ENCODE data around the gene NRARP.

Gene NRARP

DNA sequence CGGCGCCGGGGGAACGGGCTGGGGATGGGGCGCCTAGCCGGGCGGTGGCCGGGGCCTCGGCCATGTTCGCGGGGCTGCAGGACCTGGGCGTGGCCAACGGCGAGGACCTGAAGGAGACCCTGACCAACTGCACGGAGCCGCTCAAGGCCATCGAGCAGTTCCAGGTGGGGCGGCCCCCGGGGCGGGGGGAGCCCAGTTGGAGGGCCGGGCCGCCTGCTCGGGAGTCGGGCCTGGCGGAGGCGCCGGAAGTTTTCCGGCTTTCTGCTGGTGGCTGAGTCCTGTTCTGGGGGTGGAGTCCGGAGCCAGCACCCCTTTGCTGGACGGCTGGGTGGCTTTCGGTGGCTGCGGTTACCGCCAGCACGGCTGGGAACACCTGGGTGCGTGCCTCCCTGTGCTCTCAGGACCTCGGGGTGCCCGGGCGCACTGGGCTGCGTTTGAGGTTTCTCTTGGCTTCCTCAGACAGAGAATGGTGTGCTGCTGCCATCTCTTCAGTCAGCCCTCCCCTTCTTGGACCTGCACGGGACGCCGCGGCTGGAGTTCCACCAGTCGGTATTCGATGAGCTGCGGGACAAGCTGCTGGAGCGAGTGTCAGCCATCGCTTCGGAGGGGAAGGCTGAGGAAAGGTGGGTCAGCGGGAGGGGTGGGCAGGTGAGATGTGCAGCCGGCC lies 46.5 kb downstream of the NRARP start:
- DNase-seq, result peak; percentile 74

DNA sequence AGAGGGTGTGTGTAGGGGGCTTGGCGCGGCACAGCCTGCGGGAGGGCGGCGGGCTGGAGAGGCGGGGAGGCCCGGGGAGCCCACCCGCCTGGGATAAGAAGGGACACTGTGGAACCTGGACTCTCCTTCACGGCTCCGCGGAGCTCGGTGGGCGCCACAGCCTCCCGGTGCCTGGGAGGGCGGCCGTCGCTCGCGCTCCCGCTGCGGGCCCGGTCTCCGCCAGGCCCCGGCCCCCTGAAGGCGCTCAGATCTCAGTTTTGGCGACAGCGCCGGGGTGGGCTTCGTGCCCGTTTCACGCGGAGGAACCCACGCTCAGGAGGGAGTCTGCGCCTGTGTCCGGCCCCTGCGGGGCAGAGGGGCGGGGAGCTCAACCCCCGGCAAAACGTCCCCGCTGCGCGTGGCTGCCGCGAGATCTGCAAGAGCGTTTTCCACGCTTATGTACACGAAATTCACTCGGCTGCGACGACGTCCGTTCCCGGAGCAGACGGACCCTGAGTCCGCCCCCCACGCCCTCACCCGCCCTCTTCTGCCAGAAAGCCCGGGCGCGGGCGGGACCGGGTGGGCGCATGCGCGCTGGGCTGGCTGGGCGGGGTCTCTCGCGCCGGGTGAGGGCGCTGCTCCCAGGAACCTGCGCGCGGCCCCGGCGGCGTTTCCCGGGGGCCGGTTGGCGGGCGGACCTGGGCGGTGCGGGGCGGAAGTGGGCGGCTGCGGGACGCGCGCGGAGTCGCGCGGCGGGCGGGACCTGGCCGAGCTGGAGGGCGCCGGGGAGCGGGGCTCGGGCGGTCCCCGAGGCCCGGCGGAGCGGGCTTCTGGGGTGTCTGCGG lies 47.2 kb downstream of the NRARP start, which contains the start of gene NELFB:
Gene NELFB, plus strand, starts transcription at position 704 of the 824 bp plus-strand sequence.
- DNase-seq, result peak; percentile 93

DNA sequence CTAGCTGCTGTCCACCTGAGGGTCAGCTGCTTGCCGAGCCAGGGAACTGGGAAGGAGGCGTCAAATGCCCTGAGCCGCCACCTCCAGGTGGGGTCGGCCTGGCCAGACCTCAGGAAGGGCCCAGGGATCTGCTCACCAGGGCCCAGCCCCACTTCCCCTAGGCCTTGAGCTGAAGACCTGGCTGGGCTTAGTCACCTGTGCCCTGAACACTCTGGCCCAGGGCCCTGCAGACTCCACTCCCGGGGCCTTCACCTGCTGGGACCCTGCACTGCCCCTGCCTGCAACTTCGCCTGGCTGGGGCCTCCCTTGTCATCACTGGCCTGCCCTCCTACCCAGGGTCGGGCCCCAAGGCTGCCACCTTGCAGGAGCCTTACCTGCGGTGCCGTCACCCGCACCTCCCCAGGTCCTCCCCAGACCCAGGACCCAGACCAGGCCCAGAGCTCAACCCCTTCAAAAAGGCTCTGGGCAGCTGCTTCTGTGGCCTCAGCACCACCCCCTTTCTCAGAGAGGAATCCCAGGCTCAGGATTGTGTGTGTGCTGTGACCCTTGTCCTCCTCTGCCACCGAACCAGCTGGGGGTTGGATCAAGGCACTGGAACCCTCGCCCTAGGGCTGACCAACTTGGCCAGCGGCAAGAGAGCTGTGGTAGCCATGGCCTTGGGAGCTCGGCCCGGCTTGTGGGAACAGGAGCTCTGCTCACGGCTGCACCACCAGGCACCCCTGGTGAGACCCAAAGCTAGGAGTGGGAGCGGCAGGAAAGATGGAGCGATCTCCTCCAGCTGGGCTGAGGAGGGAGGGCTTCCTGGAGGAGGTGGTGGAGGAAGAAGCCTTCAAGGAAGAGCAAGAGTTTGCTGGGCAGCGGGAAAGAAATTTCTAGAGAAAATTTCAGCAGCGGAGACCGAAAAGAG lies 48.1 kb downstream of the NRARP start:
- no peak for DNase-seq

DNA sequence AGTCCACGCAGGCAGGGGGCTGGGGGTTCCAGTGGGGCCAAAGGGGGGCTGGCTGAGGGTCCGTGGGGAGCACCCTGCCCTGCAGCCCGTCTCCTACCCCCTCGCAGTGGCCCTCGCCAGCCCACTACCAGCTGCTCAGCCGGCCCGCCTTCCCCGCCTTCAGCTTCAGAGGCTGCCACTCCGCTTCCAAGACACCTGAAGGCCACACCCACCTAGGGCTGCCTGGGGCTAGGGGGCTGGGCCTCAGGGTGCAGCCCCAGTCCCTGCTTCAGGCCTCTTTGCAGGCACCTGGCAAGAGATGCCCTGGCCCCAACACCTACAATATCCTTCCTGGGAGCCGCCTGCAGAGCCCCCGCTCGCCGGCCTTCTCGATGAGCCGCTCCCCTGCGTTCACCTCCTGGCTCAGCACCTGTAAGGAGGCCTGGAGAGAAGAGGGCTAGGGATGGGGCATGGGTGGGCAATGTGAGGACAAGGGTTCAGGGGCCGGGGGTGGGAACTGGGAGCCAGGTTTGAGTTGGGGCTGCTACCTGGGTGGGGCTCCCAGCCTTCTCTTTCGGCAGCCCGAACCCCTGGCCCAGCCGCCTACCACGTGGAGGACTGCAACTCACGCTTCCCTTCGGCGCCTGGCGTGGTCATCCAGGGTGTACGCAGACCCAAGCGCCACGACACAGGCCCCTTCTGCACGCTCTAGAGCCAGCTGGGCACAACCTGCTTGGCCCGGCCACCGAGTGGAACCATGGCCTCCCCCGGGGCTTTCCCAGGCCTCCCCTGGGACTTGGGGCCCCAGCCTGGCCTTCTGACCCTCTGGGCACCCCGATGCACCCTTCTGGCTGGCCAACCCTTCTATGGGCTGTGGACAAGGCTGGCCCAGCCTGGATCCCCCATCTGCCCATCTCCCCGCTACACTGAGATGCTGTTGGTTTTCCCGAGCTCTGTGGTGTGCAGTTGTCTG lies 49.2 kb downstream of the NRARP start:
- DNase-seq, result peak; percentile 69

DNA sequence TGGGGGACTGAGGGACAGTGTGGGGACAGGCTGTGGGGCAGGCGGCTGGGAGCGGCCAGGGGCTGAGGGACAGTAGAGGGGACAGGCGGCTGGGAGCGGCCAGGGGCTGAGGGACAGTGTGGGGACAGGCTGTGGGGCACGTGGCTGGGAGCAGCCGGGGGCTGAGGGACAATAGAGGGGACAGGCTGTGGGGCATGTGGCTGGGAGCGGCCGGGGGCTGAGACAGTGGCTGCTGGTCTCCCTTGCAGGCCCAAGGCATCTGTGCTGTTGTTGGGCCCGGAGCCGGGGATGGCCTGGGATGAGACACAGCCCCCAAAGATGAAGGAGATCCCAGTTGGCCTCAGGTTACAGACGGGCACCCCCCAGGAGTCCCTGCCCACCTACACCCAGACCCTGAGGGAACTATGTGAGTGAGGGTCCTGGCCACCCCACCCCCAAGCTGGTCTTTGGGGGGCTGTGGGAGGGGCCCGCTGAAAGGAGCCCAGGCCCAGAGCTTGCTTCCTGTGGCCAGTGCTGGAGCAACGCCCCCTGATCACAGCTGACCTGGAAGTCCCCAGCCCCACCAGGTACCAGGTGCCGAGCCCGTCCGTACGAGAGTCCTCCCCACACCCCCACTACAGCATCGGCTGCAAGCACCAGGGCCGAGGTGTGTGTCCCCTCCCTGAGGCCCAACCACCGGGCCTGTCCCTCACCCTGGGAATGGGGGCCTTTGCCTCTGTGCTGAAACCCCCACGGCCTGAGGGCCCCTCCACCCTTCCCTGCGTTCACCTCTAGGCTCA lies 50.4 kb downstream of the NRARP start:
- no peak for DNase-seq

DNA sequence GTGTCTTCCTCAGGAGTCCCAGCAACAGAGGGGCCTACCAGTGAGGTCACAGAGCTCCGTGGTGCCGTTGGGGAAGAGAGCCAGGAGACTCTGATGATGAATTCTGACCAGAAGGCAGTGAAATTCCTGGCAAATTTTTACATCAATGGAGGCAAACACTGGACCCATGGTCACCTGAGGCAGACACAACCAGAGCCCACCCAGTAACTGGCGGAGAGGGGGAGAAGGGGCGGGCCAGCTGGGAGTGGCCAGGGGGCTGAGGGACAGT lies 50.9 kb downstream of the NRARP start, which contains the start of gene STPG3:
Gene STPG3, plus strand, starts transcription at position 93 of the 268 bp plus-strand sequence. Its CDS starts 1 bp downstream, at position 94.
- DNase-seq, result no peak

DNA sequence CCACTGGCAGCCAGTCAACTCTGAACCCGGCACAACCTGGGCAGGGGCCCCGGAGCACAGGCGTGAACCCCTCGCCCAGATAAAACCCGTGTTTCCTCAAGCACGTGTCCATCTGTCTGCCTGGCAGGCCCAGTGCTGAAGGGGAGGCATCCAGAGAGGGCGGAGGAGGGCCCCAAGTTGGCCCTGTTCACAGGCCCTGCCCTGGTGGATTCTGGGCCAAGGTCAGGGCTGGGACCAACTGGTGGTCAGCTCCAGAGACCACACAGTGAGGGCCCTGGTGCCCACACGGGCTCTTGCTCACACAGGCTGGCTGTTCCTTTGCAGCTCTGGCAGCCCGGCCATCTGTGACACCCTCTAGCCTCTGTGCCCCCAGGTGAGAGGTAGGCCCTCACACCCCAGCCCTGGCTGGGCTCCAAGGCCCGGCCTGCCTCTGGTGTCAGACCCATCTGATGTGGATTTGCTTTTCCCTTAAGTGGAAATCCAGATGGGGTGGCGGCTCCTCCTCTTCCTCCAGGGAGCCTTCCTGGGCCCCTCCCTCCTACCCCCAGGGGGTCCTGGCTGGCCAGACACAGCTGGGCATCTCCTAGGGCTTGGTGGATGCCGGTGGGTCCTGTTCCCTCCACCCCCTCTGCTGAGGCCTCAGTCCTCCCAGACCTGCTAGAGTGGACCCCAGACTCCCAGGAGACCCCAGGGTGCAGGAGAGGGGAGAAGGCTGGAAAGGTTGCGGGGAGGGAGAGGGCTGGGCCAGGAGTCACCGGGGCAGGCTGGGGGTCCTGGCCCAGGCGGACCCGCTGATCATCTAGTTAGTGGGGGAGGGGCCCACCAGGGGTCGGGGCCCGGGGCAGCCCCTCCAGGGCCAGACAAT lies 51.5 kb downstream of the NRARP start:
- DNase-seq, result no peak
